ENCODE measurements around the gene SIRPB2.
A peak's percentile ranks its signal among the peaks of the same experiment; 100 is the strongest.

SIRPB2 gene

DNA sequence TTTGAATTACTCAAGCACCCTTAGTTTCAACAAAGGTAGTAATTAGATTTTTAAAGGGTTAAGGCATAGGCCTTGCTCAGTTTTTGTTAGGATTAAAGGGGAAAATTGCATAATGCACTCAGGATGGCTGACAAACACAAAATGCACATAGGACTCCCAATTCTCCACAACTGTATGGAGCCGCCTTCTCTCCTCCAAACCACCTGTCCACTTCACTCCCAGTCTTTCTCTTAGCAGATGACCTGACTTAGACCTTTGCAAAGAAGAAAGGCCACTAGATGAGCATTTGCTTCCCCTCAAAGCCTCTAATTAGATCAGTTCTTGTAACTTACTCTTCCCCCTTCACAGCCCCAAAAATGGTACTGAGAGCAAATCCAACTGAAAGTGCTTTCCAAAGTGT is 44.7 kb downstream of the SIRPB2 start:
- TF ChIP-seq, protein P1, sequence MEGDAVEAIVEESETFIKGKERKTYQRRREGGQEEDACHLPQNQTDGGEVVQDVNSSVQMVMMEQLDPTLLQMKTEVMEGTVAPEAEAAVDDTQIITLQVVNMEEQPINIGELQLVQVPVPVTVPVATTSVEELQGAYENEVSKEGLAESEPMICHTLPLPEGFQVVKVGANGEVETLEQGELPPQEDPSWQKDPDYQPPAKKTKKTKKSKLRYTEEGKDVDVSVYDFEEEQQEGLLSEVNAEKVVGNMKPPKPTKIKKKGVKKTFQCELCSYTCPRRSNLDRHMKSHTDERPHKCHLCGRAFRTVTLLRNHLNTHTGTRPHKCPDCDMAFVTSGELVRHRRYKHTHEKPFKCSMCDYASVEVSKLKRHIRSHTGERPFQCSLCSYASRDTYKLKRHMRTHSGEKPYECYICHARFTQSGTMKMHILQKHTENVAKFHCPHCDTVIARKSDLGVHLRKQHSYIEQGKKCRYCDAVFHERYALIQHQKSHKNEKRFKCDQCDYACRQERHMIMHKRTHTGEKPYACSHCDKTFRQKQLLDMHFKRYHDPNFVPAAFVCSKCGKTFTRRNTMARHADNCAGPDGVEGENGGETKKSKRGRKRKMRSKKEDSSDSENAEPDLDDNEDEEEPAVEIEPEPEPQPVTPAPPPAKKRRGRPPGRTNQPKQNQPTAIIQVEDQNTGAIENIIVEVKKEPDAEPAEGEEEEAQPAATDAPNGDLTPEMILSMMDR (IDR thresholded peaks at IDR 0.05; ENCODE audit: insufficient read depth, low read length, missing control alignments) = no peak
- ChIA-PET CTCF (interaction anchor here (2.1 to 12.2 kb wide), 4 partner anchors 9 to 57 kb away, joined by 8 to 178 read pairs (median 18); partner anchors contain the start of gene NSFL1C), POLR2A (no interaction called here)
- no peak for DNase-seq (ENCODE audit: low read depth, low spot score)
- no peak overlapping the region for H3K4me3 ChIP-seq (ENCODE audit: low read depth, low read length)

DNA sequence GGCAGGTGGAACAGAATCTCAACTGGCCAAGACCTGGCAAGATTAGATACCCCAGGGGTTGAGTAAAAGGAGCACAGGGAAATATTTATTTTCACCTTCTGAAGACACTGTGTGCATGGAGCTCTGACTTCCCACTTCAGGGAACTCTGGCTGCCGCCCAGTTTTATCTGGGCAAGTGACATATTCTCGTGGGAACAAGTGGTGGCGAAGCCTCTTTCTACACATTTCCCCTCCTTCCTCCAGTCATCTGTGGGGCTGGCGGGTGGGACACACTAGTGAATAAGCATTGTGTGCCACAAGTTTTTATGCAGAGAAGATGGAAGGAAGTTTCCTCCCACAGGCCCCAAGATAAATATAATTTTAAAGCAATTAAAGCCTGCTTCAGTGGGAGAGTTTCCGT is 48.1 kb downstream of the SIRPB2 start:
- CTCF ChIA-PET = interaction anchor here (0.6 to 1.7 kb wide), 4 partner anchors 12 to 139 kb away, joined by 3 to 6 read pairs (median 4); no protein-coding TSS in a partner anchor
- no peak for DNase-seq (ENCODE audit: low read depth, low spot score)
- H3K4me3 ChIP-seq (ENCODE audit: low read depth, low read length) = no peak overlapping the region
- TF ChIP-seq, protein P1 (IDR thresholded peaks at IDR 0.05; ENCODE audit: insufficient read depth, low read length, missing control alignments) = no peak
- POLR2A ChIA-PET = no interaction called here

DNA sequence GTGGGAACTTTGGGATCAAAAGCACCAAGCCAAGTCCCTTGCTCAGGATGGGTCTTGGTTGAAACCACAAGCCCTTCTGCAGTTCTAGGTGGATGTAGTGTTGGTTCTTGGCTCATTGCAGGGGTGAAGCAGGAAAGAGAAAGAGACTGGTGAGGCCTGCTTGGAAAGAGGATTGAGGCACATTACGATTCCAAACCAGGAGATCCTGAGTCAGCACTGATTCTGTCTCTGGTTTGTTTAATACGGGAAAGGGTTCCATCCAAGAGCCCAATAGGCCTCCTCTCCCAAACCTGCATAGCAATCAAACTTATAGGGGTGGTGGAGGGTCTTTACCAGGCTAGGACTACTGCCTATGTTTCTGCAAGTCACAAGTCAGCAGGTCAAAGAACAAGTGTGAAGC is 48.9 kb downstream of the SIRPB2 start:
- CTCF ChIA-PET = no interaction called here
- POLR2A ChIA-PET = no interaction called here
- TF ChIP-seq, protein P1 (IDR thresholded peaks at IDR 0.05; ENCODE audit: insufficient read depth, low read length, missing control alignments) = no peak
- DNase-seq (ENCODE audit: low read depth, low spot score) = no peak
- no peak overlapping the region for H3K4me3 ChIP-seq (ENCODE audit: low read depth, low read length)

DNA sequence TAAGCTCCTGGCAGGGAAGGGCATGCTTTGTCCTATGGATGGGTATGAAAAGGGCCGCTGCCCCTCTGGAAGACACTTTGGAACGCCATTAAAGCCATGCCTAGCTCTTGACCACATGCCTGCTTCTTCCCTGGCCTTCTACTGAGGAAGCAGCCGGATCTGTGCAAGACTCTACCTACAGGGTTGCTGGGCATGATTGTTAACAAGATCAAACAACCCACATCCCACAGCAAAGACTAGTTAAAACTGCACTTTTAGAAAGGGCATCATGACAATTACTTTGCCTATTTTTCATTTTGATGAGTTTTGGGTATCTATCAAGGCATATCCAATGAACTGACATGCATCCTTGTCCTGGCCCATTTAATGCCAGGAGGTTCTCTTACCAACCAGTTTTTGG is 50.1 kb downstream of the SIRPB2 start:
- CTCF ChIA-PET = interaction anchor here (0.8 to 8.2 kb wide), 18 partner anchors 9 to 174 kb away, joined by 3 to 178 read pairs (median 5); partner anchors contain the start of gene NSFL1C
- TF ChIP-seq, protein P1 (IDR thresholded peaks at IDR 0.05; ENCODE audit: insufficient read depth, low read length, missing control alignments) = no peak
- H3K4me3 ChIP-seq (ENCODE audit: low read depth, low read length) = no peak overlapping the region
- POLR2A ChIA-PET = no interaction called here
- no peak for DNase-seq (ENCODE audit: low read depth, low spot score)

DNA sequence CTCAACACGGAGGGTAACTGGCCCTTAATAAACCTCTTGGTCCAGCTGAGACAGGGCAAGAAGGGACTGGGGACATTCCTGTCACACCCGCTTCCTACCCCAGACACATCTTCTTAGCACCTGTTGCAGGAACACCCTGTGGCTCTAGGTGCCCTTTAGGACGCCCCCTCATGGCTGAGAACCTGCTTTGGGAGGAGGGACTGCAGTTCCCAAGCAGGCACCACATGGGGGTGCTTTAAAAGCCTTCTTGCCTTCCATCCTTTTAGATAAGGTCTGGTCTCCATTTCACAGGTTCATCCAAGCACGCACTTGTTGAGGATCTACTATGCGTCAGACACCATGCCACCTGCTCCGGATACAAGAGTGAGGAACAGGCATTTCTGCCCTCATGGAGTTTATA is 51.2 kb downstream of the SIRPB2 start:
- TF ChIP-seq, protein P1 (IDR thresholded peaks at IDR 0.05; ENCODE audit: insufficient read depth, low read length, missing control alignments) = peak; percentile 77
- CTCF ChIA-PET = interaction anchor here (0.8 to 8.2 kb wide), 22 partner anchors 8 to 264 kb away, joined by 3 to 178 read pairs (median 5); partner anchors contain the start of gene NSFL1C
- POLR2A ChIA-PET = no interaction called here
- DNase-seq (ENCODE audit: low read depth, low spot score) = no peak
- H3K4me3 ChIP-seq (ENCODE audit: low read depth, low read length) = no peak overlapping the region

DNA sequence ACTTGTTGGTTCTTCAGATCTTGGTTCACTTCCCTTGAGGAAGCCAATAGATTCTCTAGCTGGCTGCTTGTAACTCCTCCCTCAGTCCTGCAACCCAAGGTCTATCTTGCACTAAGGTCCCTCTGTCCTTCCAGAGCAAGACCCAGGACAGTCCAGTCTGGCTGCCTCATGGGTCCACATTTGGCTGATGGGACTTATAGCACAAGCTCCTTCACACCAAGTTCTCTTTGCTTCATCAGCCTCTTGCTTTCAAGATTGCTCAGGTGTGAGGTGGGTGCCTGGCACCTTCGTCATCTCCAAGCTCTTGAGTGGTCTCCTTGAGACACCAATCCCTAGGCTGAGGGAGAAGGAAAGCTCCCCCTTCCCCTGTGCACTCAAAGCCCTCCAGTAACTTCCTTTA is 52.9 kb downstream of the SIRPB2 start:
- TF ChIP-seq, protein P1 (IDR thresholded peaks at IDR 0.05; ENCODE audit: insufficient read depth, low read length, missing control alignments) = no peak
- no peak overlapping the region for H3K4me3 ChIP-seq (ENCODE audit: low read depth, low read length)
- ChIA-PET CTCF (interaction anchor here (0.6 to 8.2 kb wide), 27 partner anchors 9 to 229 kb away, joined by 3 to 178 read pairs (median 6); partner anchors contain the start of gene NSFL1C), POLR2A (interaction anchor here (0.6 kb wide), 1 partner anchor 69 kb away, joined by 3 read pairs; no protein-coding TSS in a partner anchor)
- no peak for DNase-seq (ENCODE audit: low read depth, low spot score)
